Prostate gland (tissue), 2 donors: ENCODE data around the gene SH3PXD2A. TPM values are rescaled to one million over a fixed set of nuclear protein-coding genes. Genes with fewer than 3 reads are reported as not detected.
"Not testable (repeated sequence)": the region's sequence is repeated elsewhere in the genome, so short reads cannot be mapped to it uniquely, and the experiment has no call there.

ENCODE experiments used
- DNase-seq: peaks from one replicate; pipeline ENCODE4 v3.0.0-alpha.2; 2019; ENCODE audit warnings: low spot score
- H3K27ac ChIP-seq, 2 donors: fragments of 200-600 bp; sonication (generic); 2 replicates each; pipeline ENCODE4 v1.5.1; 2017 to 2019
- H3K27me3 ChIP-seq: fragments of 200-600 bp; sonication (generic); replicated peaks from 2 replicates; pipeline ENCODE4 v1.5.1; 2019; ENCODE audit not compliant: insufficient read depth
- H3K36me3 ChIP-seq, 2 donors: fragments of 200-600 bp; sonication (generic); 1 replicate in 1 of 2; 2 replicates in 1 of 2; pipeline versions ENCODE4 v1.5.1 to v1.8.1; 2017 to 2019
- H3K4me1 ChIP-seq: fragments of 200-600 bp; sonication (generic); replicated peaks from 2 replicates; pipeline ENCODE4 v1.5.1; 2019
- H3K4me3 ChIP-seq, 2 donors: fragments of 200-600 bp; sonication (generic); 2 replicates each; pipeline ENCODE4 v1.5.1; 2017 to 2019
- H3K9me3 ChIP-seq: fragments of 200-600 bp; sonication (generic); 2 replicates; pipeline ENCODE4 v1.5.1; 2017
- CTCF ChIP-seq, 4 experiments: fragments of 200-600 bp in 2 of 4; fragments of 450-650 bp in 2 of 4; sonication (generic) in 2 of 4; IDR thresholded peaks; 1 replicate in 3 of 4; 2 replicates in 1 of 4; pipeline ENCODE4 v1.5.1; 2016 to 2019; ENCODE audit warnings: antibody characterized with exemption in 4 of 4, mild to moderate bottlenecking in 2 of 4, moderate library complexity in 2 of 4
- POLR2A ChIP-seq: fragments of 450-650 bp; IDR thresholded peaks from one replicate; pipeline ENCODE4 v1.6.1; 2016; ENCODE audit warnings: antibody characterized with exemption, mild to moderate bottlenecking
- POLR2AphosphoS5 ChIP-seq: sonication (generic); formaldehyde crosslinking; IDR thresholded peaks from one replicate; pipeline ENCODE4 v1.6.1; 2017; ENCODE audit warnings: antibody characterized with exemption
- WGBS: methylation state at CpG from one replicate; pipeline ENCODE4 v1.1.5; 2018; 5-methylcytosine and 5-hydroxymethylcytosine counted together
- intact Hi-C: fragments of 100-400 bp; cut with DNase I; formaldehyde crosslinking; loops from one replicate; pipeline ENCODE4 v1.14.2; 2022
- total RNA-seq, 2 donors: library from RNA; depleted of rRNA; stranded (reverse); fragments of >200 nt; gene quantifications; one replicate each; pipeline ENCODE4 v1.1.0, GENCODE V29; 2016

The SH3PXD2A gene
- total RNA-seq, 2 donors from 2014 or later = 14.2 to 26.4 TPM

GRCh38 chr10:103633846-103634245, 221.5 kb downstream of the SH3PXD2A start:
- DNase-seq = no peak
- WGBS = 94% methylated on average over 7 of the region's 7 CpGs
- H3K9me3 ChIP-seq = no peaks in the 10 kb centered on the region
- H3K36me3 ChIP-seq = no peaks in the 10 kb centered on the region
- H3K27me3 ChIP-seq = no peaks in the 10 kb centered on the region
- no peak overlapping the region for H3K27ac ChIP-seq
- H3K4me1 ChIP-seq = peaks cover 5% of the 10 kb centered on the region
- H3K4me3 ChIP-seq = no peak overlapping the region
- TF ChIP-seq CTCF (IDR thresholded peaks at IDR 0.05) (no peak), POLR2AphosphoS5 (no peak), POLR2A (no peak)
- intact Hi-C loops = no loop called here

- intact Hi-C loops, H3K36me3 ChIP-seq, H3K4me3 ChIP-seq, H3K9me3 ChIP-seq, H3K27ac ChIP-seq, H3K4me1 ChIP-seq, DNase-seq, H3K27me3 ChIP-seq: not testable (repeated sequence)
- 83% methylated on average over 6 of the region's 6 CpGs for WGBS
Observed at GRCh38 chr10:103632871-103633270, 222.5 kb downstream of the SH3PXD2A start.

- Histone ChIP-seq H3K27me3 (no peaks in the 10 kb centered on the region), H3K4me1 (no peaks in the 10 kb centered on the region), H3K9me3 (no peaks in the 10 kb centered on the region), H3K27ac (no peak overlapping the region), H3K36me3 (peaks cover 0 to 1% of the 10 kb centered on the region in 2 donors), H3K4me3 (no peak overlapping the region)
- WGBS = 70% methylated on average over 7 of the region's 7 CpGs
- intact Hi-C loops = no loop called here
- no peak for DNase-seq
- TF ChIP-seq POLR2A = no peak
- TF ChIP-seq POLR2AphosphoS5 = no peak
- no peak for TF ChIP-seq CTCF (IDR thresholded peaks at IDR 0.05)
Observed at GRCh38 chr10:103632247-103632642, 223.1 kb downstream of the SH3PXD2A start.

- intact Hi-C loops = no loop called here
- H3K4me1 ChIP-seq = no peaks in the 10 kb centered on the region
- WGBS = 58% methylated on average over 1 of the region's 1 CpG
- H3K36me3 ChIP-seq = peaks cover 0 to 6% of the 10 kb centered on the region in 2 donors
- no peak for TF ChIP-seq CTCF (IDR thresholded peaks at IDR 0.05)
- TF ChIP-seq POLR2AphosphoS5 = no peak
- TF ChIP-seq POLR2A = no peak
- H3K9me3 ChIP-seq = no peaks in the 10 kb centered on the region
- H3K27me3 ChIP-seq = no peaks in the 10 kb centered on the region
- no peak for DNase-seq
- H3K27ac ChIP-seq = no peak overlapping the region
- H3K4me3 ChIP-seq = no peak overlapping the region
Observed at GRCh38 chr10:103630156-103630555, 225.2 kb downstream of the SH3PXD2A start.

- no peaks in the 10 kb centered on the region for H3K4me1 ChIP-seq
- no peaks in the 10 kb centered on the region for H3K27me3 ChIP-seq
- DNase-seq = no peak
- intact Hi-C loops = no loop called here
- TF ChIP-seq POLR2A (no peak), POLR2AphosphoS5 (no peak), CTCF (IDR thresholded peaks at IDR 0.05) (no peak)
- H3K4me3 ChIP-seq = no peak overlapping the region
- H3K36me3 ChIP-seq = peaks cover 0 to 6% of the 10 kb centered on the region in 2 donors
- no peaks in the 10 kb centered on the region for H3K9me3 ChIP-seq
- no peak overlapping the region for H3K27ac ChIP-seq
- WGBS = 71% methylated on average over 3 of the region's 3 CpGs
Observed at GRCh38 chr10:103629581-103629980, 225.8 kb downstream of the SH3PXD2A start.
